ENCODE data around the gene MSI2. TPM values are rescaled to one million over a fixed set of nuclear protein-coding genes. Genes with fewer than 3 reads are reported as not detected.

MSI2 gene
- total RNA-seq, 1 donor from 2014 or later: 21.1 TPM

DNA sequence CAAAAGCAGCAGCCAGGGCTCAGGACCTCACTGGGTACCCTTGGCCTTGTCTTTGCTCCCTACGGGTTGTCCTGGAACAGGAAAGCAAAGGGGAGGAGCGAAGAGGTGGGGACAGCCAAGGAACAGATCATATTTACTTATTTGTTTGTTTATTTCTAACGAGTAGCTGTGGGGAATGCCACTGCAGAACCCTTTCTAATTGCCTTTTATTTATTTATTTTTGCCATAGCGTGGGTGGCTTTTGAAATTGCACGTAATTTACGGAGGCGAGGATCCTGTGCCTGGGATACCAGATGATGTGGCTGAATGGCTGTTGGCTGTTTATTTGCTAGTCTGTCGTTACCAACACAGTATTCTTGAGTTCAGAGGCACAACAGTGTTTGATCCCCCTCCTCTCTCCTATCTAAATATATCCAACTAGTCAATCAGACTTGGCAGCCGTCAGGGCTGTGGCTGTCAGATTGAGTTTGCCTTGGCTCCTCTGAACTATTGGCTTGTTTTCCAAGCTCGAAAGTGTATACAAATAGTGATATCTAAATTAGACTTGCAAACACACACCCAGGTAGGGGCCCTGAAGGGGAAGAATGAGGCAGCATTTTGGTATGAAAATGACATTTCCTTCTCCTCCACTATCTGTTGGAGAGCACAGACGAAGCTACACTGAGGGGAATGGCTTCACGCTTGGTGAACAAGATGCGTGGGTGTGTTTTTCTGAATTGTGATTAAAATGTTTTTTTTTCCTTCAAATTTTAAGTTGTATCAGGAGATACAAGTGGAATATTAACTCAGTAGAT is 110.4 kb downstream of the MSI2 start:
- Histone ChIP-seq H3K36me3 (ENCODE audit: control insufficient read depth, insufficient read depth, low read length) (no peaks in the 10 kb centered on the region), H3K27me3 (ENCODE audit: control insufficient read depth, insufficient read depth, low read length) (no peaks in the 10 kb centered on the region), H3K4me3 (ENCODE audit: low read depth, low read length) (no peak overlapping the region)
- FAIRE-seq: no peak
- TF ChIP-seq, protein P1, sequence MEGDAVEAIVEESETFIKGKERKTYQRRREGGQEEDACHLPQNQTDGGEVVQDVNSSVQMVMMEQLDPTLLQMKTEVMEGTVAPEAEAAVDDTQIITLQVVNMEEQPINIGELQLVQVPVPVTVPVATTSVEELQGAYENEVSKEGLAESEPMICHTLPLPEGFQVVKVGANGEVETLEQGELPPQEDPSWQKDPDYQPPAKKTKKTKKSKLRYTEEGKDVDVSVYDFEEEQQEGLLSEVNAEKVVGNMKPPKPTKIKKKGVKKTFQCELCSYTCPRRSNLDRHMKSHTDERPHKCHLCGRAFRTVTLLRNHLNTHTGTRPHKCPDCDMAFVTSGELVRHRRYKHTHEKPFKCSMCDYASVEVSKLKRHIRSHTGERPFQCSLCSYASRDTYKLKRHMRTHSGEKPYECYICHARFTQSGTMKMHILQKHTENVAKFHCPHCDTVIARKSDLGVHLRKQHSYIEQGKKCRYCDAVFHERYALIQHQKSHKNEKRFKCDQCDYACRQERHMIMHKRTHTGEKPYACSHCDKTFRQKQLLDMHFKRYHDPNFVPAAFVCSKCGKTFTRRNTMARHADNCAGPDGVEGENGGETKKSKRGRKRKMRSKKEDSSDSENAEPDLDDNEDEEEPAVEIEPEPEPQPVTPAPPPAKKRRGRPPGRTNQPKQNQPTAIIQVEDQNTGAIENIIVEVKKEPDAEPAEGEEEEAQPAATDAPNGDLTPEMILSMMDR (IDR thresholded peaks at IDR 0.05; ENCODE audit: insufficient read depth, low read length, severe bottlenecking): no peak
- DNase-seq (ENCODE audit: low read depth): no peak

DNA sequence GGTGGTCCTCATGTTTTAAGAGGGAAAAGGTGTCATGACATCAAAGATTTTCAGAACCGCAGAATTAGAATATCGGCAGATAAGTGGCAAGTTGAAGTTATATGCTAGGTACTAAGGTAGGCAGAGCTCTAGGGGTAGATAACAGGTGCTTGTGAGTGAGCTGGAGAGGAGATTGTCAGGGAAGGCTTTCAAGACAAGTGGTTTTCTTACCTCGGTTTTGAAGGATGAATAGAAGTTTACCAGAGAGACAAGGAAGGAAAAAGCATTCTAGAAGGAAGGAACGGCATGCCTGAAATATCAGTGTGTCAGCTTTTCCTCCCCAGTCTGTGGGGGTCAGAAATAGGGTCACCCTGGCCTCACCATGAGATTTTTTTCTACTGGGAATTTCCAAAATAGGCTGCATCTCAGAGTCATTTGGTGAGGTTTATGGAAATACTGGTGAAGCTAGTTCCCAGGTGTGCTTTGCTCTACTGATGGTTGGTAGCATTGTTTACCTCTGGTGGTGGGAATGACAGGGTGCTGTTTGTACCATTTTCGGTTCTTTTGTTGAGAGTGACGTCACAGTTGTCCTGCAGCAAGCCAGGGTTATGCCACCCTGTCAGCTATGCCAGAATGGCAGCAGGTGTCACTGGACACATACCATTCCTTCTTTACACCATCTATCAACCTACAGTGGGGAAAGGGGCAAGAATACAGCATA is 112.5 kb downstream of the MSI2 start:
- TF ChIP-seq, protein P1 (IDR thresholded peaks at IDR 0.05; ENCODE audit: insufficient read depth, low read length, severe bottlenecking): no peak
- Histone ChIP-seq H3K36me3 (ENCODE audit: control insufficient read depth, insufficient read depth, low read length) (no peaks in the 10 kb centered on the region), H3K27me3 (ENCODE audit: control insufficient read depth, insufficient read depth, low read length) (no peaks in the 10 kb centered on the region), H3K4me3 (ENCODE audit: low read depth, low read length) (no peak overlapping the region)
- FAIRE-seq: no peak
- DNase-seq (ENCODE audit: low read depth): no peak

DNA sequence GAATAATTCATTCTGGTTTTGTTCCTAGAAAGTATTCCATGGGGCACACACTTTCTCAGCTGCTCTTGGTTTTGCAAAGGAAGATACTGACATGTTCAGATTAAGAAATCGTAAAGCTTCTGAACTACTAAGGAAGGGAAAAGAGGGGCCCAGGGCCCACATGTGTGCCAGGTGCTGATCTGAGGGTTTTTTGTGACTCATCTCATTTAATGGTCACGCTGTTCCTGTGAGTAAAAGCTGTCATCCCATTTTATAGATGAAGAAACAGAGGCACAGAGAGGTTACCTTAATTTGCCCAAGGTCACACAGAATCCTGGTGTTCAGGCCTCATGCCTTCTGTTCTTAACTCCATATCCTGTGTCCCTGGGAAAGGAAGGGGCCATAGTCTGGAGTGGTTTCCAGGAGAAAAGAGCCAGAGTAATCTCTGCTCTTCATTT is 113.2 kb downstream of the MSI2 start:
- no peaks in the 10 kb centered on the region for H3K27me3 ChIP-seq (ENCODE audit: control insufficient read depth, insufficient read depth, low read length)
- peak; percentile 23 for DNase-seq (ENCODE audit: low read depth)
- FAIRE-seq: no peak

DNA sequence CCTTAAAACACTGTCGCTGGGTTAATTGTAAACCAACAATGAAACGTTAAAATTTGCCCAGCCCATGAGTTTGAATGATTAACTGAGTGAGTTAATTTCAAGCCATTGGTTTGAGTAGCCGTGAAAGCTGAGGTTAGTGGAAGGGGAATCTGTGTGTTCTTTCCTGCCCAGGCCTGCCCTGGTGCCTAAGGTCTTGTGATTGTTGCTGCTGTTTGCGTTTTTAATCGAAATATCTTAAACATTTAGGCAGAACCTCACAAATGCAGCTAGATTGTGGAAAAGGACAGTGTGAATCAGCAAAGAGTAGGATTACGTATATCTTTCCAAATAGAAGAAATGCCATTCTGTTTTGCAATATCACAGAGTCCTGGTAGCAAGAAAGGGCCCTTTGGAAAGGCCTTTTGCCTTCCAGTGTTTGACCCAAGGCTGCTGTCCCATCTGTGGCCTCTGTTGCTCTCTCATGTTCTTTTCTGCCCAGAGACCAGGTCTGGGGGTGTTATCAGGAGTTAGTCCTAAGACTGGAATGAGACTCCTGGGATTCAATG is 113.8 kb downstream of the MSI2 start:
- H3K4me3 ChIP-seq (ENCODE audit: low read depth, low read length): no peak overlapping the region
- H3K27me3 ChIP-seq (ENCODE audit: control insufficient read depth, insufficient read depth, low read length): no peaks in the 10 kb centered on the region
- DNase-seq (ENCODE audit: low read depth) (peak; percentile 97), FAIRE-seq (peak; percentile 72)
- H3K36me3 ChIP-seq (ENCODE audit: control insufficient read depth, insufficient read depth, low read length): no peaks in the 10 kb centered on the region
- TF ChIP-seq, protein P1 (IDR thresholded peaks at IDR 0.05; ENCODE audit: insufficient read depth, low read length, severe bottlenecking): no peak

More for the DNA sequence above, 113.2 kb downstream of the MSI2 start:
- Histone ChIP-seq H3K36me3 (ENCODE audit: control insufficient read depth, insufficient read depth, low read length) (no peaks in the 10 kb centered on the region), H3K4me3 (ENCODE audit: low read depth, low read length) (no peak overlapping the region)
- TF ChIP-seq, protein P1 (IDR thresholded peaks at IDR 0.05; ENCODE audit: insufficient read depth, low read length, severe bottlenecking): no peak

DNA sequence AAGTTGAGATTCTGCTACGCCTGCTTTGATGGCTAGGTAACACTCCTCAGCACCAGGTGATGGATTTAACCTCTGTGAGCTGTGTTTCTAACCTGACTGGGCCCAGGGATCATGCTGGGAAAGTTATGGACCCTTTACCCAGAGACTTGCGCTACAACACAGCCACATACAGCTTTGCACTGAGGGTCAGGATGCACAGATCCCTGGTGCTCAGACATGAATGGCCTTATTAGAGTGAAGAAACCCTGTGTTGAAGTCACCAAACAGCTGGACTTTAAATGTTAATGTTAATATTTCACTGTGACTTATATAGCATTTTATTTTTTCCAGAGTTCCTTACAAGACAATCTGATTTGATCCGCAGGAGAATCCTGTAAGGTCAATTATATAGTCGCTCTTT is 114.3 kb downstream of the MSI2 start:
- TF ChIP-seq, protein P1 (IDR thresholded peaks at IDR 0.05; ENCODE audit: insufficient read depth, low read length, severe bottlenecking): no peak
- DNase-seq (ENCODE audit: low read depth) (no peak), FAIRE-seq (no peak)

More for the DNA sequence above, 114.3 kb downstream of the MSI2 start:
- Histone ChIP-seq H3K36me3 (ENCODE audit: control insufficient read depth, insufficient read depth, low read length) (no peaks in the 10 kb centered on the region), H3K27me3 (ENCODE audit: control insufficient read depth, insufficient read depth, low read length) (no peaks in the 10 kb centered on the region), H3K4me3 (ENCODE audit: low read depth, low read length) (no peak overlapping the region)

Measured in bronchial epithelial cell (primary cell).